Epidermal melanocyte (primary cell): ENCODE measurements around the gene SMAD4.
"Not testable (repeated sequence)": the region's sequence is repeated elsewhere in the genome, so short reads cannot be mapped to it uniquely, and the experiment has no call there.

Experiments used
- DNase-seq: peaks from one replicate; pipeline ENCODE4 v3.0.0; 2011; ENCODE audit warnings: low spot score; ENCODE audit not compliant: insufficient read length

The SMAD4 gene

GRCh38 chr18:51029694-51030536 lies at the start of gene SMAD4:
Gene SMAD4 (plus strand): TSS chr18:51030213. CDS start chr18:51047047, 16,834 bp downstream.
- DNase-seq, result peak; percentile 91

DNA sequence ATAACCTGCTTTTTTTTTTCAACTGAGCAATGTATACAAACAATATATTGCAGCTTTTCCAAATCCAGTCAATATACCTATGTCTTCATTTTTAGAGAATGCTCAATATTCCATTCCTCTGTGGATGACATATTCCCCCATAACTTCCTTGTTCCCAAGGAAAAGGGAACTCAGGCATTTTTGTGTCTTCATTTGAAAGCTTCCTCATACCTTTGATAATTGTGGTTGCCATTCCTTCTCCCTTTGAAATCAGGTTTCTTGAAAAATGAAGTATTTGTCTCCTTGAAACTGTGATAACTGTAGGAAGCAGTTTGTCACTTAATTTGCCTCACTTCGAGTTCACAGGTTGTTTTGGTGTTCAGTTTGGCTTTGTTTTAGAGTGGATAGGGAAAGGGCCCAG lies 48.6 kb upstream of the SMAD4 start:
- DNase-seq, result no peak

DNA sequence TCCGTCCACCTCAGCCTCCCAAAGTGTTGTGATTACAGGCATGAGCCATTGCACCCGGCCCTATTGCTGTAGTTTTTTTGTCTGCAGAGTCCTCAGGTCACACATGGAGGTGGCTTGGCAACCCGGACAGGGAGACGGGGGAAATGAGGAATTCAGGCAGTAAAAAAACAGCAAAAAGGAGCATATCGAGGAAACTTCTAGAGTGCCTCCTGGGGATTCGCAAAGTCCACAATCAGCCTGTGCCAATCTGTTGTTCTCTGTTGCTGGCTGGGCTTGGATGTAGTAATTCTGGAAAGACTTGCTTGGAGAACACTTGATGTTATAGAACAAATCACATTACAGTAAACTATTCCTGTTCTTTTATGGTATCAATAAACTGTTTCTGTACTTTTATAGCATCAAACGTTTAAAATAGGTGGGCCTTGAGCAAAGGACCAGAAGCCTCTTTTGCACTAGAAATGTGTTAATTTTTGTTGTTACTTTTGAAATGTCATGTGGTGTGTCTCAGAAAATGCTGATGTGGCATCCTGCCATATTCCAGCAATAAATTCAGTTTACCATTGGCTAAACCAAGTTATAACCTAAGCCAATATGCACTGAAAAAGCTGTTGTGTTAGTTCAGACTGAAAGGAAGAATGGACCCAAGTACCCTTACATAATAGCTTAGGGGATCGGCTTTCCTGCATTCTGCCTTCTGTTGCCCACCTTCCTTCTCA lies 47.8 kb upstream of the SMAD4 start:
- no peak for DNase-seq

GRCh38 chr18:50982802-50983179 lies 47.2 kb upstream of the SMAD4 start:
- DNase-seq, result no peak

DNA sequence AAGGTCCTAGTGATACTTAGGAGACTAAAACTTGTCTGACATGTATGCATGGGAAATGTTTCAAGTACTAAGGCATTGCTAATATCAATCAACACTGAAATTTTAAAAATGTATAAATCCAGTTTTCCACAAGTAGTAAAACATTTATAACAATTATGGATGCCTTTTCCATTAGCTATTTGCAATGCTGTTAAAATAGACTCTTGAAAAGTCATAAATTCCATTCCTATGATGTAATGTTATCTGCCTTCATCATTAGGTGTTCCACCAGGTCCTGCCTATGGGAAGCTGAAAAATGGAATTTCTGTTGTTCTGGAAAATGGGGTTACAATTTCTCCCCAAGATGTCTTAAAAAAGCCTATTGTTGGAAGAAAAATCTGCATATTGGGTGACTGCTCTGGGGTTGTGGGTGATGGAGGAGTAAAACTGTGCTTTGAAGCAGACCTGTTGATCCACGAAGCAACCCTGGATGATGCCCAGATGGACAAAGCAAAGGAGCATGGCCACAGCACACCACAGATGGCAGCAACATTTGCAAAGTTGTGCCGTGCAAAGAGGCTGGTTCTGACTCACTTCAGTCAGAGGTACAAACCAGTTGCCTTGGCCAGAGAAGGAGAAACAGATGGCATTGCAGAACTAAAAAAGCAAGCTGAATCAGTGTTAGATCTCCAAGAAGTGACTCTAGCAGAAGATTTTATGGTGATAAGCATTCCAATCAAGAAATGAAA lies 43.5 kb upstream of the SMAD4 start:
- DNase-seq, result no peak

DNA sequence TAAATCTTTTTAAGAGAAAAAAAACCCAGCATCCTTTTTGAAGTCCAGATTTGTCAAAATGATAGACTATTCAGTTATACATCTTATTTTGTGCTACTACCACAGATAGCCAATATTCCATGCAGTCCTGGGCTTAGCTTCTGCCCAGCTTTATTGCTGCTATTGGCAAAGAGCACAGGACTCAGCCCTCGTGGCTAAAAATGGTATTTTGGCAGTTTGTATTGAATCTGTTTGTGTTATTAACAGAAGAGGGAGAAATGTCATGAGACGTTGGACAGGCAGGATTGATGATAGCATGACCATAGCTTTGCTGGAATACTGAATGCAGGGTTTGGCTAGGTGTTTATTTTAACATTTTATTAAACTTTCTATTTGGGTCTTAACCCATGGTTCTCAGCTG lies 42.8 kb upstream of the SMAD4 start:
- DNase-seq, result no peak

DNA sequence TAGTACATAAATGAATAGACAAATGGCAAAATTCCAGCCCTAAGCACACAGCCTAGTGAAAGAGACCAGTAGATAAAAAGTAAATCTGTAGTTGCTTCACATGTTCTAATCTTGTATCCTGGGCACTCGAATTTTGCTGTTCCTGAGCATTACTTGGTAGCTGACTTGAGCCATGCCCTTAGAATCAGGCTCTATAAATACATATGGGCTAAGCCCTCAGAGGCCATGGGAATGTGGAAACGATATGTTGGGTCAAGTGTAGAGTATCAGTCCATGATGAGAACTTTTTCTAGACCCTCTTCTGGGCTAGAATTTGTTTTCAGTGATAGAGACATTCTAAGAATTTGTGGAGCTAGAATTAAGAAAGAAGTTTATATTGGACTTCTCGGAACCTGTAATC lies 40.3 kb upstream of the SMAD4 start:
- DNase-seq, result no peak

DNA sequence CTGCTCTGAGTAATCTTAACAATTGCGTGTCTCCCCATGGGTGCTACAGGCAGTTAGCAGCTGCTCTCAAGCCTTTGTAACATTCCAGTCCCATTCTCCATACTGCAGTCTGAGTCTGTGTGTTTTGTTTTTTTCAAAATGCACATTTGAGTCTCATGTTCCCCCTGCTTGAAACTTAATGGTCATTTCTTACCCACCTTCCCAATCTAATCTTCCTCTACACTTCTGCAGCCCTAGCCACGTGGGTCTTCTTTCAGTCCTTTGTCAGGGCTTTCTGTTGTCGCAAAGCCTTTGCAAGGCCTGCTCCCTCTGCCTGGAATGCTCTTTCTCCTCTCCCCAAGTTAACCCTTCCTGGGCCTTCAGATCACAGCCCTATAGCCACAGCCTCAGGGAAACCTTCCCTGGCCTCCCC lies 37.7 kb upstream of the SMAD4 start:
- no peak for DNase-seq

- DNase-seq, result no peak
Observed at GRCh38 chr18:50994031-50994430, 36.0 kb upstream of the SMAD4 start.

GRCh38 chr18:51003174-51003573 lies 26.8 kb upstream of the SMAD4 start:
- DNase-seq, result not testable (repeated sequence)

DNA sequence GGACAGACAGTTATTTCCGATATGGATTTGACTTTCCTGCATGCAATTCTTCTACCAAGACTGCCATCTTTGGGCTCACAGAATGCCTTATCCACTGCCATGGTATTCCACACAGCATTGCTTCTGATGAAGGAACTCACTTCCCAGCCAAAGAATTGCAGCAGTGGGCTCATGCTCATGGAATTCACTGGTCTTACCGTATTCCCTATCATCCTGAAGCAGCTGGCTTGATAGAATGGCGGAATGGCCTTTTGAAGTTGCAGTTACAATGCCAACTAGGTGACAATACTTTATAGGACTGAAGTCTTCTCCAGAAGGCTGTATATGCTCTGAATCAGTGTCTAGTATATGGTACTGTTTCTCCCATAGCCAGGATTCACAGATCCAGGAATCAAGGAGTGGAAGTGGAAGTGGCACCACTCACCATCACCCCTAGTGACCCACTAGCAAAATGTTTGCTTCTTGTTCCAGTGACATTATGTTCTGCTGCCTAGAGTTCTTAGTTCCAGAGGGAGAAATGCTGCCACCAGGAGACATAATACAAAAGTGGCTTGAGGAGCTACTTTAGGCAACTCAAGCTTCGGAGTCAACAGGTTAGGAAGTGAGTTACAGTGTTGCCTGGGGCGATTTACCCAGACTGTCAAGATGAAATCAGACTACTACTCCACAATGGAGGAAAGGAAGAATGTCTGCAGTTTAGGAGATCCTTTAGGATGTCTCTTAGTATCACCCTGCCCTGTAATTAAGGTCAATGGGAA lies 23.8 kb upstream of the SMAD4 start:
- DNase-seq, result no peak

DNA sequence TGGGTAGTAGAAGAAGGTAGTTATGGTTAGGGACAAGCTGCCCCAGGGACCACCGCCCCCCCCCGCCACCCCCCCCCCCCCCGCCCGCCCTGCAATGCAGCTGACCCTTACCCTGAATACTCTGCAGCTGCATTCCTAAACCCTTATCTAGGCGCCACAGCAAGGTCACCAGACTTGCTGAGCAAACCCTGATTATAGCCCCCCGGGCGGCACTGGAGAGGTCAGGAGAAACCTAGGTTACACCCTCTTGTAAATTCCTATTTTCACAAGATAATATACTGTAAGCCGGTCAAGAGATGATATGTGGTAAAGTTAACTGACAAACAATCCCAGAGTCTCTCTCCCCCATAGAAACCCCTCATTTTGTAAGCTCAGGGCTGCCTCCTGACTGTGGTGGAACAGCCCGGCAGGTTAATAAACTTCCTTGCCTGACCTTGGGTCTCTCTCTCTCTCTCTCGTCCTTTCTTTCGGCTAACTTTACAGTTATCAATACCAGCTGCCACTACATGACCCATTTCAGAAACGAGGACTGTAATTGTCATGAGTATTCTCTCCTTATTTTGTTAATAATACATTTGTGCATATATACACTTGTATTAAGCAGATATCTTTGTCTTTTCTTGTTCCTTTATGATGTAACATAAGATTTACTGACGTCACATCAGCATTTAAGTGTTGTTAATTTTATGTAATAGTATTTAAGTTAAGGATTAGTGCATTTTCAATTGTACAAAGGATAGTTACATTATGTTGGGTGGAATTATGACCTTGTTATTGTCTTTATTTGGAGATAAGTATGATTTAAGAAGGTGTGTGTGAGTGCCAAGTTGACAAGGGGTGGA lies 22.8 kb upstream of the SMAD4 start:
- DNase-seq, result no peak

DNA sequence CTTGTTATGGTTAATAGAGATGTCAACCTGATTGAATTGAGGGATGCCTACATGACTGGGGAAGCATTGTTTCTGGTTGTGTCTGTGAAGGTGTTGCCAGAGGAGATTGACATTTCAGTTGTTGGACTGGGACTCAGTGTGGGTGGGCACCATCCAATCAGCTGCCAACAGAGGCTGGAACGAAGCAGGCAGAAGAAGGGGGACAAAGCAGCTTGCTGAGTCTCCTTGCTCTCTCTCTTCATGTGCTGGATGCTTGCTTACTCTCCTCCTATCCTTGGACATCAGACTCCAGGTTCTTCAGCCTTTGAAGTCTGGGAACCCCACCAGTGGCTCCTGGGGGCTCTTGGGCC lies 22.2 kb upstream of the SMAD4 start:
- no peak for DNase-seq

DNA sequence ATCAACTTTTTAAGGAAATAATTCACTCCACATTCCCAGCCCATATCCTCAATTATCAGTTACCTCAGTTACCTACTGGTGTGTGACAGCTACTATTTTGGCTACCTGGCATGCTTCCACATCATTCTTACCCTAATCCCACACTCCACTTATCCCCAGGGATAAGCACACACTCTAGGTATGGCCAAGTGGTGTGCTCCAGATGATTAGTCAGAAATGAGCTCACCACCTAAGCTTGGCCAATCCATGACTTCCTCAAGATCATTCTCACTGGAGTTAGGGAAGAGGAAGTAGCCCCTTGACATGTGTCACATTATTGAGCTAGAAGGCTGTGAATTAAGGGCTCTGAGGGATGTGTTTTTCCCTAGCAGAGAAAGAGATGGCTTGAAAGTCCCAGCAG lies 20.9 kb upstream of the SMAD4 start:
- DNase-seq, result no peak

DNA sequence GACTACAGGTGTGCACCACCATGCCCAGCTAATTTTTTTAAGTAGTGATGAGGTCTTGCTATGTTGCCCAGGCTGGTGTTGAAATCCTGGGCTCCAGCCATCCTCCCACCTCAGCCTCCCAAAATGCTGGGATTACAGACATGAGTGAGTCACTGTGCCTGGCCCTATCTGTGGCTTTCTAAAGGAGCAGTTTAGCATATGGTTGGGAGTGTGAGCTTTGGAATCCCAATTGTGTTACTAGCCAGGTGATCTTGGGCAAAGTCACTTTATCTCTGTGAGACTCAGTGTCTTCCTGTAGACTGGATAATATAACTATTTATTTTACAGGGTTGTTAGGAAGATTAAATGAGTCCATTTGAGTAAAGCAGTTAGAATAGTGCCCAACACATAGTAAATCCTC lies 19.8 kb upstream of the SMAD4 start:
- no peak for DNase-seq

- DNase-seq, result no peak
Observed at GRCh38 chr18:51011709-51012108, 18.3 kb upstream of the SMAD4 start.

GRCh38 chr18:51012441-51012840 lies 17.6 kb upstream of the SMAD4 start:
- DNase-seq, result no peak

- no peak for DNase-seq
Observed at GRCh38 chr18:51013259-51013658, 16.8 kb upstream of the SMAD4 start.

- no peak for DNase-seq
Observed at GRCh38 chr18:51017140-51017879, 12.7 kb upstream of the SMAD4 start.

DNA sequence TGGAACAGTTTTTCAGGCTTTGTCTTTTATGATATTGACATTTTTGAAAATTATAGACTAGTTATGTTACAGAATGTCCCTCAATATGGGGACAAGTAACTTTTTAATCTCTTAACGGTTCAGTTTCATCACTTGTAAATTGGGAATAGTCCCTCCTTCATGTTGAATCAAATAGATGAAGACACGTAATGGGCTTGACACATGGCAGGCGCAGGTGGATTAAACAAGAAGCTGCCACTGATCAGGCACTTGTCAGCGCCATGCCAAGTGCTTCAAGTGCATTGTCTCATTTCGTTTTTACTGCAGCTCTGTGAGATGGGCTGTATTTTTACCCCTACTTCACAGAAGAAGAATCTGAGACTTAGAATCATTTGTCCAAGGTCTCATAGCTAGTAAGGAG lies 9.5 kb upstream of the SMAD4 start:
- no peak for DNase-seq
